SKM-1 treated with dmso at 0.1 percent for 144 hours (cell line): ENCODE data around the gene NTNG1.

Source experiments
- DNase-seq: peaks from one replicate; lab custom pipeline; 2025; ENCODE audit not compliant: unreplicated experiment; lab: John Stamatoyannopoulos, UW

NTNG1 gene

GRCh38 chr1:107487506-107487905, 346.7 kb downstream of the NTNG1 start:
- no peak for DNase-seq

- no peak for DNase-seq
Observed at GRCh38 chr1:107491582-107491981, 350.7 kb downstream of the NTNG1 start.

- no peak for DNase-seq
Observed at GRCh38 chr1:107493111-107493716, 352.4 kb downstream of the NTNG1 start.

DNA sequence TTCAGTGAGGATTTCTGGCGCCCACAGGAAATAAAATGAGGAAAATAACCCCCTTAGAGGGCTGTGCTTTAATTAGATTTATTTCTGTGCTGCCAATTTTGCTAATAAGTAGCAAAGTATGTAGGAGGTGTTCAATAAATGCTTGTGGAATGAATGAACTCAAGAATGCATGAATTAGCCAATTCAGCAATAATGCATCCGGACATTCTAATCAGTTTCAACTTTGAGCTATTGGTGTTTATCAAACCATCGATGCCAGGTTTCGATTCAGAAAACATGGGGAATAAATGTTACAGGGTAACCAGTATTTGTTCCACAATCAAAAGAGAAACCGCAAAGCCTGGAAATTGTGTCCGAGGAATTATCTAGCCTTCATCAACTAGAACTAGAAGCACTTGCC, 353.2 kb downstream of the NTNG1 start:
- DNase-seq, result no peak

GRCh38 chr1:107496002-107496401, 355.2 kb downstream of the NTNG1 start:
- DNase-seq, result no peak

- DNase-seq, result no peak
Observed at GRCh38 chr1:107499139-107499744, 358.4 kb downstream of the NTNG1 start.

DNA sequence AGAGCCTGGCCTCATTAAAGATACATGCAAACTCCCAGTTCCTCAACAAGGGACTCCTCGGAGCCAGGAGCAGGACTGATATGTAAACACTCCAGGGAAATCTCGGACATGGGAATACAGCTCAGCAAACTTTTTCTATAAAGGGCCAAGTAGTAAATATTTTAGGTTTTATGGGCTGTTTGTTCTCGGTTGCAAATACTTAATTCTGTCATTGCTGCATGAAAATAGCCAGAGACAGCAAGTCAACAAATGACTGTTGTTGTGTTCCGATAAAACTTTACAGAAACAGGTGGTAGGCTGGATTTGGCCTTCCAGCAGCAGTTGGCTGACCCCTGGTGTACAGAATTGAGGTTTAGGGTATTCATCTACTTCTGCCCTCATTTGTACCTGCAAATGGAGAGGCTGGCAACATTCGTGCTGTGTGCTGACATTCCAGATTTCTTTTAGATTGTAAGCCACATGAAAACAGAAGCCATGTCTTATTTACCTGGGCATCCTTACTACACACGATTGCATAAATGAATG, 360.3 kb downstream of the NTNG1 start:
- DNase-seq, result no peak

- DNase-seq, result no peak
Observed at GRCh38 chr1:107510347-107510746, 369.5 kb downstream of the NTNG1 start.

DNA sequence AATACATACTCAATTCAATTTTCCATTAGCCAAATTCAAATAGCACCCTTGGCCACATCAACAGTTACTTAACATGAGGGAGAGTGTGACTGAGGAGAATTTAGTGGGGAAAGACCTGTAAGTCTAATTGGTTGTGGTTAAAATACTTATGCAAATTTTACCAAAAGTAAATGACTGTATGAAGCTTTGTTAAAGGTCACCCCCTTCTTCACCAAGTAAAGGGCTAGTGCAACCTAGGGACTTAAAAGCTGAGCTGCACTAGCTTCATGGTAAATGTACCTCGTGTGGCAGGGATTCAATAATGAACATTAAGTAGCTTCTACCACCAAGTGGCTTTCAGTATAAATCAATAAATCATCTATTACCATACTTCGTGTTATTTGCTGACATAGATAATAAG, 372.0 kb downstream of the NTNG1 start:
- DNase-seq, result no peak

DNA sequence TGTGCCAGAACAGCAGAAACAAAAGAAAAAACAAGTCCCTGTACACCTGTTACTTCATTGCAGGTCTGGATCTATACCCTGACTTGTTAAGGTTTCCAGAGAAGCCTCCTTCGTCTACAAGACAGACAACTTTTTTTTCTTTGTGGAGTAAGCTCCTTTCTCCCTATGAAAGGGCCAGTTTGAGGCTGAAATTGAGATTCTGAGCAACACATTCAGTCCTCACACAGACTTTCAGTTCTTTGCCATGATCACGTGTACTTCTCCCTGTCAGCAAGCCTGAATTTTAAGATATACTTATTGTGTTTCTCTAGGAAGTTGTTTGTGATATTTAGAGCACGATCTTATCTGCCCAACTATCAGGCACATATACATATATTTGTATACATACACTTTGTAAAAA, 374.0 kb downstream of the NTNG1 start:
- DNase-seq, result no peak

- no peak for DNase-seq
Observed at GRCh38 chr1:107515702-107516101, 374.9 kb downstream of the NTNG1 start.

- DNase-seq, result no peak
Observed at GRCh38 chr1:107523061-107523460, 382.2 kb downstream of the NTNG1 start.

DNA sequence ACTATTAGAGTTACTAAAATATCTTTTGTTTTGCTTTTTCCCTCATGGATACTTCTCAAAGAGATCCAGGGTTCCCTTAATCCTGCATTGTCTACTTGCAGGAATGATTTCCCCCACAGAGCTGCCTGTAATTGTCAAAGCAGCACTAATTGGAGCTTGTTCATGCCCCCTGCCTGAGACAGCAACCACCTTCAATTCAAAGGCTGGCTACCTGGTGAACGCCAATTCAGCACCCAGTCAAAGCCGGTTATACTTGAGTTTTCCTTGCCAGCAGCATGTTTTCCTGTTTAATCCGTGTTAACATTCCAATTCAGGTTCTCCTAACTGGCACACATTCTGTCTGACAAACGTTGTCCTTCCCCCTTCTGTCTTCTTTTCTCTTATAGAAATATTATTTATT, 382.9 kb downstream of the NTNG1 start:
- no peak for DNase-seq

DNA sequence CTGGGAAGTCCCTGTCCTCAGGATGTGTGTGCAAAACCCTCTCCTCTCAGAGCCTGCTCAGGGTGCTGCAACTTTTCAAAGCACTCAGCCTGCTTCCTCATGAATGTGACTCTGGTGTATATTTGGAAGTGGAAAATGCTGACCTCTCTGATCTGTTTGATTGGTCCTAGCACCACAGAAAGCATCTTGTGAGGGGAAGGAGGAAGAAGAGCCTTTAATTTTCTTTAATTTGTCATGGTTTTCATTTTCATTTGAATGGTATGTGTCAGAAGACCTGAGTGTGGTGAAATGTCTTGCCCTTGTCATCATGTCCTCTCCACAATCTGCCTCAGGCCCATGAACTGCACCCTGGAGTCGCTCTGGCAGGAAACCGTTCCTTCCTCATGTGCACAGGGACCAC, 383.5 kb downstream of the NTNG1 start:
- no peak for DNase-seq

DNA sequence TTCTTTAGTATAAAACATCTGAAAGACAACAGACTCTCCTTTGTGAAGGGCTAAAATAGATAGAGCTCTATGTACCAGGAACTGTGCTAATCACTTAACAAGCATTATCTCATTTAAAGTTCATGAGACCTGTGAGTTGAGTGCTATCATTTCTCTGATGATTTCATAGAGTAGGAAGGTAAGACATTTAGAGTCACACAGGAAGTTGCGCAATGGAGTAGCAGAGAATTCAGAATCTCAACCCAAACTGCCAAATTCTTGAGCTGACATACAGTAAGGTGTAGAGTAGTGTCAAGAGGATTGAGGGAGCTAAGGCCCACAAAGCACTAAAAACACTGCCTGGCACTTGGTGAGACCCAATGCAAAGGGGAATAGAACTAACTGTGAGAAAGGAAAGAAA, 384.3 kb downstream of the NTNG1 start:
- no peak for DNase-seq

DNA sequence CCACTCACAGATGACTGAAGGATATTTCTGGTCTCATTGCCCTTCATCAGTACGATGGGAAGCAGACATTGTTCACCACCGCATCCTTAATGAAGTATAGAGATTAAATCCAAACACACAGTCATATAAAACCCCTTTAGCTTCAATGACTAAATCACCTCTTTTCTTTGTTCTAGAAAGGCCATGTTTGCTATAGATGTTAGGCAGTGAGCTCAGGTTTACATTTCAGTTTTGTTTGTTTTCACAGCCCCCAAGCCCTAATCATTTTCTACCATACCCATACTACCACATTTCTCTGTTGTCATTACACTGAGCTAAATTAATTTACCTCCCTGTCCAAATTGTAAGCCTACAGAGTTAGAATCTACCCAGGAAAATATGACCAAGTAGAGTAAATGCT, 385.1 kb downstream of the NTNG1 start:
- DNase-seq, result no peak

GRCh38 chr1:107526524-107527198, 385.8 kb downstream of the NTNG1 start:
- no peak for DNase-seq

- peak; percentile 55 for DNase-seq
Observed at GRCh38 chr1:107529511-107530149, 388.8 kb downstream of the NTNG1 start.

DNA sequence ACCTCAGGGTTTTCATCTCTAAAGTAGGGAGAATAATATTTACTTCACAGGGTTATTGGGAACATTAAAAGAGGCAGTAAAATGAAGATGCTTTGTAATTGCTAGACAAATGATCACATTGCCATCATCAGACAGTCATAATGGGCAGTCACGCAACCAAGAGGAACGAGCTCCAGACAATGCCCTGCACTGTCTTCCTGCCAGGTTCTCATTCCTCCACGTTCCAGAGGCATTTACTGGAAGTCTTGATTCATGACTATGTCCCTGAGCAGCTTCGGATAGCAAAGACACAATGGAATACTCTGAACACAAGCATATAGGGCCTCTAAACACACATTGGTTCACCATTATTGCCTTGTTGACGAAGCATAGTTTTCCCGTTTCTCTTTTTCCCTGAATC, 389.7 kb downstream of the NTNG1 start:
- no peak for DNase-seq

DNA sequence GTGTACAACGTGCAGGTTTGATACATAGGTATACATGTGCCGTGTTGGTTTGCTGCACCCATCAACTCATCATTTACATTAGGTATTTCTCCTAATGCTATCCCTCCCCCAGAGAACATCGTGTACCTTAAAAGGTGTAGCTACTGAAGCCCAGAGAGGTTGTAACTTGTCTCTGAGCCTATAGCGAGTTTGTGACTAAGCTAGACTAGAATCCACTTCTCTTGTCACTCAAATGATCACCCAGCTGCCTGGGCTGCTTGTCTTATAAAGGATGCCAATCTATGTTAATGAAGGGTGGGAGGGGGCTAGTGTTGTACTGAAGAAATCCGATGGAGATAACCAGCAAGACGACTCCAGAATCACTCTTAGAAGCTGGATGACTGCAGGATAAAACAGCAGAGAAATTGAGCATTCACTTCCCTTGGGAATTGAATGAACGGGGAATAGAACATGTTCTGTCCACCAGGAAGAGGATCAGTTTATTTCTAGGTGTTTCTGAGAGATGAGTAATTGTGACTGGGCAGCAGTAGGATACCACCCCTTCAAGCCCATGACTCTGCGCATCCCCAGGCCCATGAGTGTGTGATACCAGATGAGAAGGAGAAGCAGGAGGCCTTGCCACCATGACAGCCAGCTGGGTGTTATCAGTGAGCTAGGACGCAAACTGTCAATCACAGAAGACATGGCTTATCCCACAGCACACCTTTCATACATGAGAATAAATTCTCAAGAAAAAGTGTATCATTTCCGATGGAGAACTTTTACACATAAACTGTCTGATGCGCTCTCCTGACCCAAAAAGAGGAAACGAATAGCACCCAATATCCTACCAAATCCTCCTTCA, 390.4 kb downstream of the NTNG1 start:
- no peak for DNase-seq

GRCh38 chr1:107532318-107532717, 391.5 kb downstream of the NTNG1 start:
- no peak for DNase-seq
